Adrenal gland (tissue), 12 donors: Measurements from ENCODE around the gene FAM193B. TPM values are rescaled to one million over a fixed set of nuclear protein-coding genes. Genes with fewer than 3 reads are reported as not detected.

Experiments
- DNase-seq, 7 donors: peaks; one replicate each; pipeline ENCODE4 v3.0.0-alpha.2; 2019 to 2020
- H3K27ac ChIP-seq, 5 donors: fragments of 200-600 bp; sonication (generic) in 4 of 5; 1 replicate in 3 of 5; 2 replicates in 2 of 5; pipeline versions ENCODE4 v1.5.1 to v1.8.0; 2016 to 2020; ENCODE audit warnings: mild to moderate bottlenecking in 1 of 5
- H3K27me3 ChIP-seq: fragments of 200-600 bp; 2 replicates; pipeline ENCODE4 v1.8.0; 2021
- H3K36me3 ChIP-seq, 2 donors: fragments of 200-600 bp; replicated peaks in 1 of 2; 1 replicate in 1 of 2; 2 replicates in 1 of 2; pipeline versions ENCODE4 v1.5.1 to v1.8.0; 2018 to 2022
- H3K4me1 ChIP-seq, 2 donors: fragments of 200-600 bp; replicated peaks in 1 of 2; 1 replicate in 1 of 2; 2 replicates in 1 of 2; pipeline versions ENCODE4 v1.5.1 to v1.8.0; 2018 to 2021
- H3K4me3 ChIP-seq, 4 donors: fragments of 200-600 bp; sonication (generic) in 3 of 4; one replicate each; pipeline ENCODE4 v1.5.1; 2016 to 2018
- H3K9me3 ChIP-seq, 3 donors: fragments of 200-600 bp; sonication (generic) in 1 of 3; replicated peaks in 1 of 3; 1 replicate in 2 of 3; 2 replicates in 1 of 3; pipeline versions ENCODE4 v1.5.1 to v1.8.0; 2016 to 2021
- CTCF ChIP-seq, 6 experiments: fragments of 450-650 bp in 4 of 6; fragments of 200-600 bp in 2 of 6; sonication (generic) in 1 of 6; IDR thresholded peaks; 1 replicate in 5 of 6; 2 replicates in 1 of 6; pipeline versions ENCODE4 v1.5.1 to v1.8.0; 2016 to 2021; ENCODE audit warnings: antibody characterized with exemption in 6 of 6, mild to moderate bottlenecking in 2 of 6, moderate library complexity in 1 of 6
- POLR2A ChIP-seq, 2 donors: fragments of 450-650 bp; IDR thresholded peaks; one replicate each; pipeline ENCODE4 v1.6.1; 2017; ENCODE audit warnings: antibody characterized with exemption in 2 of 2, mild to moderate bottlenecking in 2 of 2, moderate library complexity in 1 of 2
- WGBS, 4 donors: extraction: QIAGEN DNeasy Blood & Tissue Kit in 2 of 4; methylation state at CpG; one replicate each; pipeline versions ENCODE4 v1.1.5 to v1.1.7; 2013 to 2017; 5-methylcytosine and 5-hydroxymethylcytosine counted together
- intact Hi-C, 2 donors: fragments of 100-400 bp; cut with DNase I; formaldehyde crosslinking; loops; one replicate each; pipeline versions ENCODE4 v1.14.1 to v1.15.0; 2022 to 2023
- polyA plus RNA-seq, 3 donors: library from polyadenylated mRNA; stranded (reverse); fragments of 200-250 nt in 2 of 3; fragments of 350-450 nt in 1 of 3; fragmentation: Illumina TruSeq in 1 of 3; extraction: RNeasy Lipid Tissue Mini Kit (QIAGEN cat#74804) in 1 of 3; gene quantifications; one replicate each; pipeline ENCODE4 v1.2.3, GENCODE V29; 2013 to 2014
- total RNA-seq, 9 donors: library from RNA; depleted of rRNA in 4 of 9; stranded (reverse); fragments of >200 nt in 4 of 9; fragments of 120-200 nt in 1 of 9; fragmentation: NEBNext Ultra II Directional in 1 of 9; extraction: Animal tissue kit (Norgen Biotek cat#: 25700) in 1 of 9; gene quantifications; one replicate each; pipeline versions ENCODE4 v1.1.0 to v1.2.4, GENCODE V29; 2013 to 2023
- donor health status: healthy with polysubstance abuse.
- donor health status: Bipolar disorder and iron deficiency.
- donor health status: DM: yes; HTN: yes; CAD: no.
- donor health status: DM: no; HTN: no; CAD: no.
- donor health status: DM: no; HTN: no; CAD: no.
- donor health status: DM: yes; HTN: yes; CAD: no.

The FAM193B gene
- total and polyA plus RNA-seq, 12 donors = 18.4 to 851 (median 44.0) TPM

GRCh38 chr5:177509381-177509951, 44.9 kb downstream of the FAM193B start, which contains the start of gene DOK3:
TSS of gene DOK3 (minus strand) at chr5:177509826. CDS start at chr5:177509540, 286 bp downstream.
- H3K4me3 ChIP-seq = peak within 1 kb of the TSS in 1 of 4 donors; percentile 47
- WGBS, 4 donors = 33 to 100% (median 43%) methylated on average over 1 to 20 of the region's 20 CpGs
- no peaks in the 10 kb centered on the region for H3K9me3 ChIP-seq
- H3K27me3 ChIP-seq = no peaks in the 10 kb centered on the region
- TF ChIP-seq CTCF (IDR thresholded peaks at IDR 0.05) = no peak
- no peak for TF ChIP-seq POLR2A (IDR thresholded peaks at IDR 0.05)
- H3K36me3 ChIP-seq = peaks cover 0 to 40% of the 10 kb centered on the region in 2 donors
- H3K27ac ChIP-seq = peak within 1 kb of the TSS; percentile 13 to 92 (median 60)
- DNase-seq = peak in 3 of 7 donors; percentile 43 to 51 (median 45)
- no peaks in the 10 kb centered on the region for H3K4me1 ChIP-seq
- intact Hi-C loops = no loop called here

GRCh38 chr5:177508837-177509236, 45.5 kb downstream of the FAM193B start:
- 42 to 72% (median 60%) methylated on average over 2 to 8 of the region's 8 CpGs for WGBS, 4 donors
- Histone ChIP-seq H3K4me3 (peak overlapping the region in 1 of 4 donors; percentile 47), H3K27me3 (no peaks in the 10 kb centered on the region), H3K36me3 (peaks cover 0 to 34% of the 10 kb centered on the region in 2 donors), H3K9me3 (no peaks in the 10 kb centered on the region), H3K4me1 (no peaks in the 10 kb centered on the region), H3K27ac (peak overlapping the region in 4 of 5 donors; percentile 51 to 92 (median 64))
- no peak for DNase-seq
- TF ChIP-seq POLR2A (IDR thresholded peaks at IDR 0.05) = no peak
- TF ChIP-seq CTCF (IDR thresholded peaks at IDR 0.05) = no peak
- intact Hi-C loops = no loop called here

GRCh38 chr5:177508221-177508611, 46.1 kb downstream of the FAM193B start:
- WGBS, 4 donors = 75 to 90% (median 82%) methylated on average over 14 to 26 of the region's 26 CpGs
- H3K27me3 ChIP-seq = no peaks in the 10 kb centered on the region
- DNase-seq = no peak
- peak overlapping the region in 1 of 4 donors; percentile 47 for H3K4me3 ChIP-seq
- no peaks in the 10 kb centered on the region for H3K4me1 ChIP-seq
- peak overlapping the region in 1 of 5 donors; percentile 92 for H3K27ac ChIP-seq
- intact Hi-C loops = no loop called here
- TF ChIP-seq POLR2A (IDR thresholded peaks at IDR 0.05) = no peak
- no peak for TF ChIP-seq CTCF (IDR thresholded peaks at IDR 0.05)
- peaks cover 0 to 28% of the 10 kb centered on the region in 2 donors for H3K36me3 ChIP-seq
- no peaks in the 10 kb centered on the region for H3K9me3 ChIP-seq

GRCh38 chr5:177507596-177508220, 46.7 kb downstream of the FAM193B start:
- Histone ChIP-seq H3K36me3 (peaks cover 0 to 22% of the 10 kb centered on the region in 2 donors), H3K27me3 (no peaks in the 10 kb centered on the region), H3K27ac (no peak overlapping the region), H3K9me3 (no peaks in the 10 kb centered on the region), H3K4me3 (peak overlapping the region in 1 of 4 donors; percentile 47), H3K4me1 (no peaks in the 10 kb centered on the region)
- DNase-seq = no peak
- intact Hi-C loops = no loop called here
- TF ChIP-seq POLR2A (IDR thresholded peaks at IDR 0.05) (no peak), CTCF (IDR thresholded peaks at IDR 0.05) (no peak)
- WGBS, 4 donors = 72 to 82% (median 75%) methylated on average over 16 to 17 of the region's 17 CpGs
